H1 (cell line): ENCODE results near the gene EMC6. TPM values are rescaled to one million over a fixed set of nuclear protein-coding genes. Genes with fewer than 3 reads are reported as not detected.

Experiments
- CTCF ChIA-PET: fragments of 300-600 bp; sonication (Branson Sonifier 250); formaldehyde crosslinking; loops from one replicate; lab custom pipeline; 2021; ENCODE audit not compliant: partially characterized antibody; lab: Charles Lee
- POLR2A ChIA-PET: fragments of 300-600 bp; sonication (Branson Sonifier 250); formaldehyde crosslinking; loops from one replicate; lab custom pipeline; 2021; ENCODE audit warnings: inconsistent platforms; ENCODE audit not compliant: partially characterized antibody; lab: Charles Lee
- DNase-seq, 2 experiments: peaks; one replicate each; pipeline versions ENCODE4 v3.0.0 to v3.0.0-alpha.2; 2010 to 2022; ENCODE audit warnings: low spot score in 2 of 2, low read depth in 1 of 2, mixed read lengths in 1 of 2
- FAIRE-seq: peaks from 2 replicates; lab custom pipeline; 2011; peaks lifted over from hg19 to GRCh38; lab: Jason Lieb, UNC
- H2AFZ ChIP-seq: 2 replicates; pipeline ENCODE4 v1.8.1; 2012; ENCODE audit warnings: low read length, inconsistent platforms
- H2AK5ac ChIP-seq: 2 replicates; pipeline ENCODE4 v1.6.1; 2013; ENCODE audit warnings: low read depth, low read length
- H2BK120ac ChIP-seq: replicated peaks from 2 replicates; pipeline ENCODE3; 2013; ENCODE audit warnings: low read depth, low read length, inconsistent platforms
- H2BK12ac ChIP-seq: 2 replicates; pipeline ENCODE4 v1.6.1; 2013; ENCODE audit warnings: low read depth, low read length
- H2BK15ac ChIP-seq: 2 replicates; pipeline ENCODE4 v1.6.1; 2013; ENCODE audit warnings: low read length
- H2BK20ac ChIP-seq: 2 replicates; pipeline ENCODE4 v1.6.1; 2013; ENCODE audit warnings: low read length
- H2BK5ac ChIP-seq: 2 replicates; pipeline ENCODE4 v1.6.1; 2013; ENCODE audit warnings: low read depth, low read length
- H3K14ac ChIP-seq: 2 replicates; pipeline ENCODE4 v1.6.1; 2013; ENCODE audit warnings: inconsistent platforms; ENCODE audit not compliant: insufficient read length
- H3K18ac ChIP-seq: 2 replicates; pipeline ENCODE4 v1.6.1; 2013; ENCODE audit warnings: low read length; ENCODE audit errors: extremely low read depth
- H3K23ac ChIP-seq: 2 replicates; pipeline ENCODE4 v1.6.1; 2013; ENCODE audit warnings: inconsistent platforms; ENCODE audit not compliant: insufficient read length
- H3K23me2 ChIP-seq: 2 replicates; pipeline ENCODE4 v1.6.1; 2013; ENCODE audit warnings: low read depth, low read length
- H3K27ac ChIP-seq: 2 replicates; pipeline ENCODE4 v1.6.1; 2011; ENCODE audit warnings: low read depth, low read length, inconsistent platforms
- H3K27me3 ChIP-seq, 4 experiments: replicated peaks in 1 of 4; 1 replicate in 1 of 4; 2 replicates in 3 of 4; pipeline versions ENCODE4 v1.6.1 to v1.8.1; 2011 to 2013; ENCODE audit warnings: low read length in 3 of 4, mild to moderate bottlenecking in 3 of 4, inconsistent platforms in 2 of 4, mixed read lengths in 2 of 4, moderate library complexity in 1 of 4; ENCODE audit not compliant: control insufficient read depth in 3 of 4, insufficient read depth in 3 of 4; ENCODE audit errors: extremely low read depth in 1 of 4
- H3K36me3 ChIP-seq, 4 experiments: 2 replicates each; pipeline versions ENCODE4 v1.6.1 to v1.8.1; 2011 to 2013; ENCODE audit warnings: mild to moderate bottlenecking in 4 of 4, low read length in 3 of 4, moderate library complexity in 2 of 4, control low read depth in 1 of 4, inconsistent platforms in 1 of 4; ENCODE audit not compliant: insufficient read depth in 4 of 4, control insufficient read depth in 2 of 4
- H3K4ac ChIP-seq: replicated peaks from 2 replicates; pipeline ENCODE3; 2013; ENCODE audit warnings: low read length, low read depth, mixed read lengths, inconsistent platforms; ENCODE audit not compliant: insufficient read length
- H3K4me1 ChIP-seq, 4 experiments: replicated peaks in 1 of 4; 1 replicate in 1 of 4; 2 replicates in 3 of 4; pipeline versions ENCODE4 v1.6.1 to v1.8.1; 2011 to 2013; ENCODE audit warnings: low read length in 3 of 4, inconsistent platforms in 2 of 4, mixed read lengths in 1 of 4; ENCODE audit not compliant: insufficient read depth in 4 of 4, control insufficient read depth in 3 of 4
- H3K4me2 ChIP-seq, 2 experiments: 2 replicates each; pipeline versions ENCODE4 v1.6.1 to v1.8.1; 2011 to 2013; ENCODE audit warnings: low read depth in 2 of 2, low read length in 2 of 2, control low read depth in 1 of 2, inconsistent platforms in 1 of 2, mild to moderate bottlenecking in 1 of 2; ENCODE audit not compliant: insufficient read depth in 1 of 2
- H3K4me3 ChIP-seq, 4 experiments: fragments of 200-600, 300-600 bp in 1 of 4; sonication (generic), shearing (Covaris generic), sonication (Bioruptor Twin) in 1 of 4; 2 replicates each; pipeline versions ENCODE4 v1.5.1 to v1.8.1; 2011 to 2016; ENCODE audit warnings: low read length in 4 of 4, low read depth in 3 of 4, control low read depth in 2 of 4, inconsistent platforms in 2 of 4, mild to moderate bottlenecking in 2 of 4, mixed read lengths in 1 of 4, moderate library complexity in 1 of 4; ENCODE audit not compliant: insufficient read depth in 2 of 4; ENCODE audit errors: extremely low read depth in 1 of 4
- H3K56ac ChIP-seq: replicated peaks from 2 replicates; pipeline ENCODE3; 2013; ENCODE audit warnings: low read depth, mild to moderate bottlenecking, mixed read lengths, low read length, inconsistent platforms; ENCODE audit not compliant: insufficient read length
- H3K79me1 ChIP-seq: 2 replicates; pipeline ENCODE4 v1.6.1; 2013; ENCODE audit warnings: low read depth, low read length, control low read depth
- H3K79me2 ChIP-seq, 2 experiments: 2 replicates each; pipeline versions ENCODE4 v1.6.1 to v1.8.1; 2012 to 2013; ENCODE audit warnings: low read length in 2 of 2, mild to moderate bottlenecking in 2 of 2, inconsistent platforms in 1 of 2; ENCODE audit not compliant: insufficient read depth in 2 of 2, control insufficient read depth in 1 of 2
- H3K9ac ChIP-seq, 4 experiments: replicated peaks in 1 of 4; 1 replicate in 1 of 4; 2 replicates in 3 of 4; pipeline versions ENCODE4 v1.6.1 to v1.8.1; 2011 to 2013; ENCODE audit warnings: low read depth in 3 of 4, low read length in 3 of 4, control low read depth in 2 of 4, mild to moderate bottlenecking in 2 of 4, moderate library complexity in 2 of 4, inconsistent platforms in 1 of 4; ENCODE audit errors: extremely low read depth in 1 of 4
- H3K9me3 ChIP-seq, 2 experiments: 2 replicates each; pipeline versions ENCODE4 v1.6.1 to v1.8.1; 2012 to 2013; ENCODE audit warnings: mild to moderate bottlenecking in 2 of 2, moderate library complexity in 2 of 2, control low read depth in 1 of 2, inconsistent platforms in 1 of 2, low read depth in 1 of 2, low read length in 1 of 2, mixed read lengths in 1 of 2; ENCODE audit not compliant: insufficient read depth in 2 of 2
- H4K20me1 ChIP-seq, 2 experiments: replicated peaks in 1 of 2; 2 replicates each; pipeline versions ENCODE3 to v1.8.1; 2011 to 2013; ENCODE audit warnings: inconsistent platforms in 2 of 2, low read length in 2 of 2, mild to moderate bottlenecking in 1 of 2; ENCODE audit not compliant: insufficient read depth in 2 of 2, control insufficient read depth in 1 of 2
- H4K5ac ChIP-seq: 2 replicates; pipeline ENCODE4 v1.6.1; 2013; ENCODE audit warnings: low read length, low read depth, mixed read lengths, inconsistent platforms; ENCODE audit not compliant: insufficient read length
- H4K8ac ChIP-seq: 2 replicates; pipeline ENCODE4 v1.8.0; 2013; ENCODE audit warnings: mild to moderate bottlenecking, moderate library complexity, low read length, inconsistent platforms; ENCODE audit not compliant: insufficient read depth; ENCODE audit errors: extremely low read depth
- H4K91ac ChIP-seq: replicated peaks from 2 replicates; pipeline ENCODE3; 2013; ENCODE audit warnings: low read length, mixed read lengths, inconsistent platforms; ENCODE audit not compliant: insufficient read length
- BCL11A ChIP-seq, 2 experiments: IDR thresholded peaks; one replicate each; pipeline ENCODE4 v1.6.1; 2011; ENCODE audit warnings: low read depth in 2 of 2, low read length in 2 of 2, mild to moderate bottlenecking in 2 of 2
- WGBS, 2 experiments: shearing (Covaris generic) in 1 of 2; methylation state at CpG; one replicate each; pipeline versions ENCODE4 v1.1.6 to v1.1.7; 2013 to 2015; ENCODE audit warnings: low lambda C conversion rate in 2 of 2, mixed read lengths in 2 of 2, inconsistent platforms in 1 of 2, low coverage in 1 of 2, missing lambda C conversion rate in 1 of 2; ENCODE audit not compliant: insufficient replicate concordance in 2 of 2, insufficient coverage in 1 of 2, insufficient read length in 1 of 2; ENCODE audit errors: extremely low coverage in 1 of 2, missing lambda C conversion rate in 1 of 2; 5-methylcytosine and 5-hydroxymethylcytosine counted together
- polyA plus RNA-seq, 7 experiments: library from polyadenylated mRNA; depleted of rRNA in 3 of 7; stranded (reverse) in 5 of 7; unstranded in 2 of 7; fragments of >200 nt in 5 of 7; fragments of 200-250 nt in 2 of 7; gene quantifications; 1 replicate in 5 of 7; 2 replicates in 1 of 7; 4 replicates in 1 of 7; pipeline versions ENCODE4 v1.2.1 to v1.2.3, GENCODE V29; 2011 to 2013; ENCODE audit warnings: missing spikeins in 2 of 7, mixed read lengths in 2 of 7
- total RNA-seq: library from RNA; stranded (reverse); fragmentation: NEBNext Ultra II Directional; extraction: Animal tissue kit (Norgen Biotek cat#: 25700); gene quantifications from 2 replicates; pipeline ENCODE4 v1.2.1, GENCODE V29; 2021

The EMC6 gene
- total and polyA plus RNA-seq, 2 of the 8 experiments (the other 6 are each of a cell fraction or from before 2014, with no cell fraction given) = 81.5 to 193 TPM

- 92% methylated on average over 2 of the region's 12 CpGs; no CpG with 5 or more reads in 1 of the 2 experiments for WGBS, 2 experiments
- Histone ChIP-seq H2BK120ac (no peak overlapping the region), H3K79me2 (no peaks in the 10 kb centered on the region), H3K79me1 (no peaks in the 10 kb centered on the region), H3K4me2 (peak overlapping the region in 1 of 2 experiments; percentile 86; a peak in 1 of 4 replicates), H2BK15ac (no peak overlapping the region), H4K91ac (no peak overlapping the region), H2AFZ (no peak overlapping the region), H2BK20ac (no peak overlapping the region), H3K27me3 (peaks cover 0 to 22% (median 13%) of the 10 kb centered on the region in 4 experiments; a peak in 6 of 7 replicates), H4K5ac (no peak overlapping the region), H2BK12ac (no peak overlapping the region), H3K56ac (no peak overlapping the region), H4K8ac (no peak overlapping the region), H2BK5ac (no peak overlapping the region), H3K18ac (no peak overlapping the region; the same call in 1 of the 2 replicates), H3K4me1 (peaks cover 0 to 14% (median 8%) of the 10 kb centered on the region in 4 experiments; a peak in 5 of 7 replicates), H3K14ac (no peak overlapping the region), H2AK5ac (peak overlapping the region; percentile 24; the same call in 1 of the 2 replicates), H3K4ac (no peak overlapping the region), H3K4me3 (no peak overlapping the region), H3K23ac (no peak overlapping the region), H3K23me2 (peaks cover 9% of the 10 kb centered on the region; the same call in 1 of the 2 replicates), H4K20me1 (peaks cover 0 to 5% of the 10 kb centered on the region in 2 experiments), H3K36me3 (no peaks in the 10 kb centered on the region), H3K27ac (no peak overlapping the region), H3K9me3 (0 out of 4 replicates have a peak, but pooled peaks cover 0 to 2% of the 10 kb centered on the region in 2 experiments), H3K9ac (no peak overlapping the region)
- DNase-seq = no peak
- ChIA-PET POLR2A (interaction anchor here (0.8 to 2.6 kb wide), 7 partner anchors 10 to 1011 kb away, joined by 3 to 7 read pairs (median 3); partner anchors contain the start of genes CTNS, EMC6, SHPK and TAX1BP3), CTCF (interaction anchor here (1.7 to 3.0 kb wide), 2 partner anchors 14 to 26 kb away, joined by 4 to 14 read pairs; partner anchors contain the start of gene HASPIN)
- FAIRE-seq = no peak
- TF ChIP-seq BCL11A (IDR thresholded peaks at IDR 0.05; ENCODE audit: low read depth in 2 of 2, low read length in 2 of 2) = no peak
These were observed 28.5 kb downstream of the EMC6 start for GRCh38 chr17:3697103-3697476.
